OCI-LY1 (cell line): ENCODE measurements around the gene TMSB15B.
"Not testable (repeated sequence)": the region's sequence is repeated elsewhere in the genome, so short reads cannot be mapped to it uniquely, and the experiment has no call there.

Experiments
- CTCF ChIP-seq: fragments of 200-600 bp; sonication (generic), shearing (Covaris generic); IDR thresholded peaks from 2 replicates; pipeline ENCODE4 v1.5.1; 2017; ENCODE audit warnings: mild to moderate bottlenecking, antibody characterized with exemption, low read length, moderate library complexity, mixed read lengths
- EZH2 ChIP-seq: fragments of 200-600 bp; sonication (generic), shearing (Covaris generic); IDR thresholded peaks from 2 replicates; pipeline ENCODE4 v1.8.0; 2017; ENCODE audit warnings: borderline replicate concordance, mixed run types, mild to moderate bottlenecking, antibody characterized with exemption, low read length, moderate library complexity, mixed read lengths

- not testable (repeated sequence) for TF ChIP-seq CTCF, EZH2
Observed at GRCh38 chrX:103940257-103940656, 22.2 kb upstream of the TMSB15B start.
